Islet precursor cell (in vitro differentiated cells): ENCODE results near the gene CNGA3.
A peak's percentile ranks its signal among the peaks of the same experiment; 100 is the strongest.

ENCODE experiments used
- DNase-seq: peaks from one replicate; pipeline ENCODE4 v3.0.0-alpha.2; 2018

The CNGA3 gene

GRCh38 chr2:98329549-98329948, 16.7 kb upstream of the CNGA3 start:
- DNase-seq, result no peak

DNA sequence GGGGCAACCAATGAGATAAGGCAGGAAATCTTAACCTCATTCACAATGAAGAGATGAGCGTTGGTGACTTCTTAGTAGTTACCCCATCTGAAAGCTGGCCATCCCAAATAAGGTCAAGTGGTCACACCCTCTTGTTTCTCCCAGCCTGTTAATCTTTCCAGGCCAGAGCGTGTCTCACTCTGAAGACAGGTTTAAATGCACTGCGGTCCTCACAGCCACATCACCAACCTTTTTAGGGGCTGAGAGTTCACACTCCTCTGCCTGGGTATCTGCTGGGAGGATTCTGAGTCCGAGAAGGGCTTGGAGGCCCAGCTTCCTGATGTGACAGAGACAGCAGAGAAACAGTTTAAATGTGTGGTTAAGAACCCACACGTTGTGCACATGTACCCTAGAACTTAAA, 13.3 kb upstream of the CNGA3 start:
- no peak for DNase-seq

DNA sequence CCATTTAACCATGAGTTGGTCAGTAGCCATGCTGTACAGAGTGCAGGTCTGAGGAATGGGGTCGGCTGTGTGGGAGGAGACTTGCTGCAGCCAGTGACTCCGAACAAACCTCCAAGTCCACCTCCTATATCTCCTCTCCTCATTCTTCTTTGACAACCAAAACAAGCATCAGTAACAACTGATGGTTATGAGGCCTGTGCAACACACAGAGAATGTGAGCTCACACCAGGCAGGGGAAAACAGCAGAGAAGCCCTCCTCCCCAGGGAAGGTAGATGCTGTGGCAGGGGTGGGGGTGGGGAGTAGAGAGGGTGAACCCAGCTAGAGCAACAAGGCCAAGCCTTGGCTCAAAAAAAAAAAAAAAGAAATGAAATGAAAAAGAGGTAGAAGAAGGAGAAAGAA, 12.3 kb upstream of the CNGA3 start:
- no peak for DNase-seq

DNA sequence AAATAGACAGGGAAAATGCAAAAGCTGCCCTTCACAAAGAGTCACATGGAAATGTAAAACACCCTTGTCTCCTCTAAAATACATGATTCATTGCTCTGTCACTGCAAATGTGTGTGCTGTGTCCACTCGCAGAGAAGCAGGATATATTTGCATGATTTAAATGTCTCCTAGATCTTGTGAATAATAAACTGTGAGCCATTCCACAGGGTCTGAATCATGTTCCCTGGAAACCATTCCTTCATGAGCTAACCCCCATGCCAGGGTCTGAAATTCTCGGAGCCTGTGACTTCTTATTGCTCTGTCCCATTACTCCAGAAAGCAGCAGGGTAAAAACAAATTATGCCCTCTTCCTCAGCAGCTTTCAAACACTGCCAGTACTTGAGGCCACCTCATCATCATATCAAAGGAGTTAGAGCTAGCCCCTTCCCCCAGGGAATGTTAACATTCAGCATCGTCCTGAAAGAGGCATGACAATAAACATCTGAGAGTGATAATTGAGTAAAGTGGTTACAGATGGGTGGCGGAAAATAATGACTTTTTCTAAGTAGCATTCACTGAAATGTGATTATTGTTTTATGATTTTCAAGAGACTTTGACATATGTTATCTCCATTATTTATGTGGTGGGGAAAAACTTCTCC, 11.7 kb upstream of the CNGA3 start:
- DNase-seq, result peak; percentile 60

- DNase-seq, result no peak
Measured at GRCh38 chr2:98335271-98335670, 11.0 kb upstream of the CNGA3 start.

- DNase-seq, result no peak
Measured at GRCh38 chr2:98341241-98341640, 5.0 kb upstream of the CNGA3 start.

DNA sequence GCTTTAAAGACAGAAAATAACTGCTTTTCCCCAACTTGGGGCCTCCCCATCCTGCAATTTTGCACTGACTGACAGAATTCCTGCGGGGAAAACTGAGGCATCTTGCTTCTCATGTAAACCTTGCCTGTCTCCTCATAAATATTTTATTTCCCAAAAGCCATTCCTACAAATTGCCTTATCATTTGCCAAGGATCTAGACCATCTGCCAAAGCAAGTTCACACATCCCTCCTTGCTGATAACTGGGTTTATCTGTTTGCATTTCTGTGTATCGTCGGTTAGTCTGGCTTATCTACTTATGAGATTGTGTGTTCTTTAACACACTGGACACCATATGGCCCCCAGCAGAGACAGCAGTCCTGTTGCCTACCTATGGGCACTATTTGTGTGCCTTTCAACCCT, 3.0 kb upstream of the CNGA3 start:
- no peak for DNase-seq

DNA sequence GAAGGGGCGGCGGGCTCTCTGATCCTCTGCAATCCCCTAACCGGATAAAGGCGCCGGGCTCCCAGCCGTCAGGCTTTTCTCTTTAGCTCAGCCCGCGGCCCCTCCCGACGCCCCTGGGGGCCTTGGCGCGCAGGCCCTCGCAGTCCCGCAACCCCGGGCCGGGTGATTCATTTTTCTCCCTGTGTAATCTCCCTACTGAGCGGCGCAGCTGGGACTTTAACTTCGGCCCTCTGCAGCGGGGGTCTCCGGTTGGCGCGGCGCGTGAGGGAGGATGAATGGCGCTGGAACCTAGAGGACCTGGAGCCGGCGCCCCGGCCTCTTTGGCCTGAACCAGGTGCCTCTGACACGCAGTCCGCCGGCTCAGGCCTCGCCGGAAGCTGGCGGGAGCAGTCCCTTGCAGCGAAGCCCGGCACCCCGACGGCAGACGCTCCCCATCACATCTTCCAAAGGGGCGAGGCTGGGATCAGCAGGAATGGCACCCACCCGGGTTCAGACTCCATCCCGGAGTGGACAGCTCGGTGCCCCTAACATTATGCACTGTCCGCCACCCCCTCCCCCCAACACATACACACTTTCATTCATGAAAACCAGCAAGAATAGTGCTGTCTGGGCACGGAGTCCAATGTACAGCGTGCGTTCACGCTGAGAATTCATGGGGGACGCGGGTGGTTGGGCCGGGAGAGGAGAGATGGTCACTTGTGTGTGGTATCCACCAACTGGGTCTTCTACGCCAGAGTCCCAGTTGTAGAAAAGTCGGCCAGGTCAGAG, 1.2 kb downstream of the CNGA3 start:
- no peak for DNase-seq

DNA sequence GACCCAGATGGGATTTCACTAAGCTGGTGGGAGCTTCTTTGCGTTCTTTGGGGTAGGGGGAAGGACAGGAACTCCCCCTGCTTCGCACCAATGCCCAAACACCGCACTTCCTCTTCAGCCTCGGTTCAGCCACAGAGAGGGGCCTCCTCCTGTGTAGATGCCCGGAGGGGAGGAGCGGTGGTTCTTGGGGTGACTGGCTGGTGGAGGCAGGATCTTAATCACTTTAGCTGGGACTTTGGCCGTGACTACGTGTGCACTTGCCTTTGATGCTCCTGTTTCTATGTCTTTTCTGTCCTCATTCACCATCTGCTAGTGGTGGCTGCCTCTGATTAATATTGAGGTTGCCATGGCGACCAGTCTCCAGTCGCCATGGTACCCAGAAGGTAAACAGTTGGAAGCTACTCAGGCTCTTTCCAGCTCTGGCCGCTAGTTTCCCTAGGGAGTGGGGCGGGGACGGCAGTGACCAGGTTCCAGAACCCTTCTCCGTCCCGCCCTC, 1.9 kb downstream of the CNGA3 start:
- no peak for DNase-seq

DNA sequence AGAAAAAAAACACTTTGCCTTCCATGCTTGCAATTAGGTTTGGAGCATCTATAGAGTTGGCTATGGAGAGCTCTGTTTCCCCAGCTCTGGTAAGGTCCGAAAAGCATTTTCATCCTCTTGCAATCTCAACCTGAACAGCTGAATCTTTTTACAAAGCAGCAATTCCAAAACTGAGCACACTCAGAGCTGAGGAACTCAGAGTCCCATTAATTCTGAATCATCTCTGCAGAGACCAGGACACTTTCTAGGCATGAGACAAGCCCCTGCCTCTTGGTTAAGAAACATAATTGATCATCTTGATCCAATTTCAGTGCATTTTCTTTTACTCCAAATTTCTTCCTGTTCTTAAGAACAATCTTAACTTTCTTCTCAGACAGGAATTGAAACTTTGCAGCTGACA, 4.2 kb downstream of the CNGA3 start:
- no peak for DNase-seq

GRCh38 chr2:98355881-98356280, 9.6 kb downstream of the CNGA3 start:
- no peak for DNase-seq

DNA sequence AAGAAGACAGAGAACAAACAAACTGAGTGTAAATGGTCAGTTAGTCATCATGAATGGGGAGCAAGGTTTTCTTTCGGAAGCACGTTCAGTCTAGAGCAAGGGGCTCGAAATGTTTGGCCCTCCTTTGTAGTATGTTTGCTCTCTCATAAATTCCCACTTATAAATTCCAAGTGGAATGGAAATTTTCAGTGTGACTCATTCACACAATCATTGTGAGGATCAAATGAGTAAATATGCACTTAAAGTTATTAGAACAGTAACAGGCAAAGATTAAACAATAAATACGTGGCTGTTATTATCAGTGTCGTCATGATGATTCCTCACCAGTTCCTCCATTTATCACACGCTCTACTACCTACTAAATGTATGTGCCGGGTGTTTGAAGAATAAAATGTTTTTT, 10.5 kb downstream of the CNGA3 start:
- no peak for DNase-seq

- DNase-seq, result no peak
Measured at GRCh38 chr2:98357849-98358248, 11.6 kb downstream of the CNGA3 start.

DNA sequence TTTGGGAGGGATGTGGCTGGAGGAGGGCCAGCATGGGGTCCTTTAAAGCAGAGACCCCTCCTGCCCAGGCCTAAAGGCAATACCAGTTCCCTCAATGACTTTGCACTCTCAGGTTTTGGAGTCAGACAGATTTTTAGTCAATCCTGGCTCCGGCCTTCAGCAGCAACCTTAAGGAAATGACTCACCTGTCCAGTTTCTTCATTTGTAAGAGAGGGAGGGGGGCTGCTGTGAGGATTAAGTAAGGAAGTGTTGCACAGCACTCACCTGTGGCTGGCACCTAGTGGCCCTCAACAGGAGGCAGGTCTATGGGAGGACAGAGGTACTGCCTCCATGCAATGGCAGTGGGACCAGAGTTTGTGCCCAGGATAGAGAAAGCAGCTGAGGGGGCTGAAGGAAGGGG, 13.7 kb downstream of the CNGA3 start:
- DNase-seq, result peak; percentile 29

- DNase-seq, result no peak
Measured at GRCh38 chr2:98367721-98368120, 21.5 kb downstream of the CNGA3 start.

- DNase-seq, result peak; percentile 29
Measured at GRCh38 chr2:98369710-98370239, 23.5 kb downstream of the CNGA3 start.

GRCh38 chr2:98372121-98372520, 25.9 kb downstream of the CNGA3 start:
- peak; percentile 84 for DNase-seq

- DNase-seq, result no peak
Measured at GRCh38 chr2:98372579-98372978, 26.3 kb downstream of the CNGA3 start.

DNA sequence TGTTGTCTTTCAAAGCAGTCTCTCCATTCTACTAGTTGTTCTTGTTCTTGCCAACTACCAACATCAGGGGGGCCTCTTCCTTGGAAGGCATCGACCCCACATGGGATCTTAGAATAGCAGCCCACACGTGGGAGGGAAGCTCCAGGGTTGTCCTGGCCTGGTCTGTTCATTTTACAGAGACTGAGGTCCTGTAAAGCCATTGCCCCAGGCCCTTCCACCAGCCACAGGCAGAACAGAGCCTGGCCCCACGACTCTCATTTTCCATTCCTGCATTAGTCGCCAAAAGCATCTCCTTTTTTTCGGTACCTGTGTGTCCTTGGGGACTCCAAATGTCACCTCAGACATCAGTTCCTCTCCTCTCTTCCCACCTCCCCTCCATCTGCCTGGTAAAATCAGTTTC, 28.0 kb downstream of the CNGA3 start:
- peak; percentile 65 for DNase-seq

DNA sequence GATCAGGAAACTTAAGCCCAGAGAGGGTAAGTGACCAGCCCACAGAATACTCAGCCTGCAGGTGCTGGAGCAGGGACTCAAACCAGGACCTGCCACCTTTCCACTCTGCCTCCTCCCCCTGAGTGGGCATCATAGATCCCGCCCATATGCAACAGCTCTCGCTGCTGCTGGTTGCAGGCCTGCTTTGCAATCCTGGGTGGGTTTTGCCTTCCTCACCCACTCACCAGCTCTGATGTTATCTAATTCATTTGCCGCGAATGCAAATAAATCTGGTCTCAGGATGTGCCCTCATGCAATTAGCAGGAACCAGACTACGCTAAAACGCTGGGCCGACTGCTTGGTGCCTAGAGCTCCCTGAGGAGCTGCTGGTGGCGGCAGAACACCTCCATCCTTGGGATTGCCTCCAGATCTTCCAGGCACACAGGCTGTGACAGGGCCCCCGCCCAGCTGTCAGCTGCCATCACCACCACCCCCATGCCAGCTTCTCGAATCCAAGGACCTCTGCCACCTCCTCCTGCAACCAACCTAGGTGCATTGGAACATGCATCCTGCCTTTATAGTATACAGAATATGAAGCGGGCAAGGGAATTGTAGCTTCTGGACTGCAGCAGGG, 28.8 kb downstream of the CNGA3 start:
- peak; percentile 45 for DNase-seq

DNA sequence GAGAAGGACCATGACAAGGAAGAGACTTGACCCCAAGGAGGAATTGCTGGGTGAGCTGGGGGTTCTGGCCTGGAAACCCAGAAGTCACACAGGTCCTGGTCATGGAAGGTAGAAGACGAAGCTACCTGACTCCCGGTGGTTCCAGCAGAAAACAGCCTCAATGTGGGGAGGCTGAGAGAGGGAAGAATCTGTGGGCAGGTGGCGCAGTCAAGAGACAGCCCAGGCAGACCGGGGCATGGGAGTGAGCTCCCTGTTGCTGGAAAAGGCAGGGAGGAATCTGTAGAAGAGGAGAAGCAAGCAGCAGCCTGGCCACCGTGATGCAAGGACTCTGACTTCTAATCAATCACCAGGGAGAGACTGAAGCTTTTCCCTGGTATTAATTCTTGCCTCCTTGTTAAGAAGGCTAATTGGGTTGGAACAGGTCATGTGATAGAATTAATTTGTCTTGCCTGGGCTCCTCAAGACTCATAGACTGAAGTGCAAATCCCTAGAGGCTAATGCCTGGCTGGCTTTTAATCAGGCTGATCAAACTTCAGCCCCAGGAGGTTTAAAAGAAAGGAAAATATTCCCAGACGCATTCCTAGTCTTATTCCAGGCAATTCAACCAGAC, 30.1 kb downstream of the CNGA3 start:
- DNase-seq, result peak; percentile 48

- DNase-seq, result no peak
Measured at GRCh38 chr2:98376996-98377395, 30.7 kb downstream of the CNGA3 start.

GRCh38 chr2:98377544-98377943, 31.3 kb downstream of the CNGA3 start:
- DNase-seq, result no peak
